Activated CD8-positive, alpha-beta memory T cell treated with anti-CD3 and anti-CD28 coated beads for 4 hours (primary cell): ENCODE measurements around the gene ANKRD28.
A peak's percentile ranks its signal among the peaks of the same experiment; 100 is the strongest.

Experiments
- DNase-seq, 2 donors: peaks; one replicate each; pipeline ENCODE4 v3.0.0-alpha.2; 2020; ENCODE audit warnings: low read depth in 2 of 2

ANKRD28 gene

GRCh38 chr3:15665510-15666150 is 132.1 kb downstream of the ANKRD28 start:
- DNase-seq, result no peak

DNA sequence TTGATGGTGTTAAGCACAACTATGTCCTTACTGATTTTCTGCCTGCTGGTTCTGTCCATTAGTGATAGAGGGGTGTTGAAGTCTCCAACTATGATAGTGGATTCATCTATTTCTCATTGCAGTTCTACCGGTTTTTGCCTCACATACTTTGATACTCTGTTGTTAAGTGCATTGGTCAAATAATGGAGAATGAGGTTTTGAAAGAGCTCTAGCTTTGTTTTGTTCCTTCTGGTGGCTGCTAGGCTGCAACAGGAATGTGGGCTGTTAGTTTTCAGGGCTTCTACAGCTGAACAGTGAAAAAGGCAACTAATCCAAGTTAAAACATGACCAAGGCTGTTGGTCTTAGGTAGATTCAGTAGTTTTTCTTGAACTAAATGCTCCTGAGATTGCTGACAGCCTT is 133.6 kb downstream of the ANKRD28 start:
- no peak for DNase-seq

- DNase-seq, result no peak
Observed at GRCh38 chr3:15660055-15660935, 137.5 kb downstream of the ANKRD28 start.

- no peak for DNase-seq
Observed at GRCh38 chr3:15659254-15659975, 138.4 kb downstream of the ANKRD28 start.

DNA sequence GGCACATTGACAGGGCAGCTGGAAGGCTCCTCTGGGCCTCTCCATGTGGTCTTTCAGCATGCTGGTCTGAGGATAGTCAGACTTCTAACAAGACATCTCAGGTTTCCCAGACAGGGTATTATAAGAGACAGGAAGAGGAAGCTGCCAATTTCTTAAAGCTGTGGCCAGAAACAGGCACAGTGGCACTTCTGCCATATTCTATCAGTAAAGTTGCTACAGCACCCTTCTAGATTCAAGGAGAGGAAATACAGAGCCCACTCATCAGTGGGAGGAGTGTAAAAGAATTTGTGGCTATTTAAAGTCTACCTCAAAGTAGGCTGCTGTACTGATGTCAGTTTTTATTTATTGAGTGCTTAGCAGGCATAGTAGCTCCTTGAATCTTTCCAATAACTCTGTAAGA is 140.8 kb downstream of the ANKRD28 start:
- no peak for DNase-seq

- DNase-seq, result no peak
Observed at GRCh38 chr3:15656342-15656741, 141.4 kb downstream of the ANKRD28 start.

DNA sequence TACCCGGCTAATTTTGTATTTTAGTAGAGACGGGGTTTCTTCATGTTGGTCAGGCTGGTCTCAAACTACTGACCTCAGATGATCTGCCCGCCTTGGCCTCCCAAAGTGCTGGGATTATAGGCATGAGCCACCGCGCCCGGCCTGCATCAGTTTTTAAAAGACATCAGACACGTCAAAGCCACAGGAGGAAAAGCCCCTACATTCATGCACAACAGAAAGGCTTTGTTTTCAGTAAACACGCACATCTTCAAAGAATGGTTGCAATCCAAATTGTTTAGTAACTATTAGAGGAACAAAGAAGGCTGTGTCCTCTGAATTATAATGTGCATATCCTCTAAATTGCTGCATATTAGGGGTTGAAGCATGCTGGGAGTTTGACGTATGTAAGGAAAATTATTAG is 142.9 kb downstream of the ANKRD28 start:
- DNase-seq, result no peak

DNA sequence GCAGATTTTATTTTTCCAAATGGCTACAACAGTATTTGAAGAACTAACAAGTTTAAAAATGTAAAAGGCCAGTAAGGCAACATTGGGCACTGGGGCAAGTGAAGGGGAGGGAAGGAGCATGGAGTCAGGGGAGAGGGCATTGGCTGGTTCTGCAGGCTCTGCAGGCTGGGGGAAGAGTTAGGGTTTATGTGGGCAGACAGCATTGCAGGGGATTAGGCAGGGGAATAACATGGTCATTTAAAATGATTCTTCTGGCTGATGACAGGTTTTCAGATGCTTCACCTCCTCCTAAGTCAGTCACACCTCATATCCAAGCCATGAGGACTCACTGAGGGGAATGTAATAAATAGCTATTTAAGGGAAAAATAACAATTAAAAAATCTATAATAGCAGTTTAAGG is 143.7 kb downstream of the ANKRD28 start:
- no peak for DNase-seq

GRCh38 chr3:15653321-15653720 is 144.5 kb downstream of the ANKRD28 start:
- no peak for DNase-seq

GRCh38 chr3:15651396-15651795 is 146.4 kb downstream of the ANKRD28 start:
- DNase-seq, result no peak

DNA sequence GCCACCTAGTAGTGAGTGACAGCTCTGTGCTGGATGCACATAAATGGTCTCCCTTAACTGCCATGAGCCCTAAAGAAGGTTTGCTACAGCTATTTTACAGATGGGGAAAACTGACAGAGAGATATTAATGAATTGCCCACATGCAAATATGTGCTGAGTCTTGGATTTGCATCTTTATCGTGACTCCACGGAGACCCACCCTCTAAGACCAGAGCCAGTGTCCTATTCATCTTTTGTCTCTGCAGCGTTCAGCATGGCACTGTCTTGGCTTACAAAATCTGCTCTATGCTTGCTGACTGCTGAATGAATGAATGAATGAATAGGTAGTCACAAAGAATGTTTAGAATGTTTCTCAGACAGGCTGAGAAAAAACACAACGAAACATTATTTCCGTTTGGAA is 147.9 kb downstream of the ANKRD28 start:
- no peak for DNase-seq

DNA sequence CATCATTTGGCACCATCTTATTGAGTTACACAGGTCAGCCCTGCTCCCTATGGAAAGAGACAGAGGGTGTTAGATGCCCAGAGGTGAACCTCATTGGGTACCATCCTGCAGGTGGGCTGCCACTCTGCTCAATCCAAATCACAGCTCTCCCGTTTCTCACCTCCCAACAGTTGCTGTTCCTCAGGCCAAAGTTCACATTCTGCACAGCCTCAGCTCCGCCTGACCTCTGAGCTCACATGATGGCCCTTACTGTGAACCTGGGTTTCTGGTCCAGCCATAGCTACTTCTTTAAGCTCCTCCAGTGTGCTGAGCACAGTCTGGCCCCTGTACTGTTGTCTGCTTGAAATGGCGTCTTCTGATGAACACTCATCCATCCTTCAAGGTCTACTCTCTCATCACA is 148.4 kb downstream of the ANKRD28 start:
- no peak for DNase-seq

DNA sequence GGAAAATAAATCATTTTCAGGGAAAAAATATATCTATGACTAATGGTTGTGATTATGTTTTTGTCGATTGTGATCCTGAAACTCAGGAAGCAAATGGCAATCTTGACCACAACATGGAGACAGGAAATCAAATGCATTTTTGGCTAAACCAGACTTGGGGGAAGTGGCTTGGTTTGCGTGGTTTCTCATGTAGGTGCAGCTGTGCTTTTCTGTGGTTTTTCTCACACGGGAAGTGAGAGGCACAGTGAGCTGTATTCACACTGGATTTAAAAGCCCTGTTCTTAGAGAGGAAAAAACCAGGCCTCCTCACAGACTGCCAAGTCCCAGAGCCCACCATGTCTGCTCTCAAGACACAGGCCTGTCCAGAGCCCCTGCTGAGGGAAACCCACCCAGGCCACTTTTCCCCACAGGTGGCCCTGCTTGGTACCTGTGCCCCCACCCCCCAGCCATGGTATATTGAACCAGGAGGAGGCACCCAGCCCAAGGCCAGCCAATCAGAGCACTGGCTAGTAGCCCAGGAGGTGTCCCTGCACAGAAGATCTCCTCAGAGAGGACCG is 150.1 kb downstream of the ANKRD28 start:
- peak; percentile 30 to 31 for DNase-seq

GRCh38 chr3:15646851-15647511 is 150.8 kb downstream of the ANKRD28 start:
- DNase-seq, result no peak

GRCh38 chr3:15645740-15646501 is 151.9 kb downstream of the ANKRD28 start:
- no peak for DNase-seq

DNA sequence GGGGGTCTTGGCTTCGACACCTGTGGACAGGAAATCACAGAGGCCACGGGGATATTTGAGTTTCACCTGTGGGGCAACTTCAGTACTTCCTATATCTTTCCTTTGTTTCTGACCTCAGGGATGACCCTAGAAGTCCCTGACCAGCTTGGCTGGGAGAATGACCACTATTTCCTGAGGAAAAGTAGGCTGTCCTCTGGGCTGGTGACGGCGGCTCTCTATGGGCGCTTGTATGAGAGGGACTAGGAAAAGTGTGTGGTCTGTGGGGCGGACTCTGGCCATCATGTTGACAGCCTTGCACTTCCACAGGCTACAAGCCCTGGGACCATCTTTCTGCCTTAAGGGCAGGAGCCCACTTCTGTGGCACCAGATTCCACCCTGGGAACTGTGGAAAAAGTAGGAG is 152.5 kb downstream of the ANKRD28 start:
- no peak for DNase-seq

DNA sequence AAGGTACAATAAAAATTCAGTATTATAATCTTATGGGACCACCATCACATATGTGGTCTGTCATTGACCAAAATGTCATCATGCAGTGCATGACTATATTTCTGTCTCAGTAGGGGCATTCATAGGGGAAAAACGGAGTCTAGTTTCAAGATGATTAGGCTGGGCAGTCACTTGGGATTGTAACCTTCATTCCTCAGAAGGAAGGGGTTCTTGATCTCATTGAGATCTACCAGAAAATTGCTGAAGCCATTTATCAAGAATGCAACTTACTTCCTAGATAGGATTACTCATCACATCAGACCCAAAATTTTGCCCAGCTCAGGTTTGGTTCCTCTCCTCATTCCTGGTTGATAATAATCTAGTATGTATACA is 158.9 kb downstream of the ANKRD28 start:
- DNase-seq, result no peak

- DNase-seq, result no peak
Observed at GRCh38 chr3:15638193-15638890, 159.4 kb downstream of the ANKRD28 start.

- no peak for DNase-seq
Observed at GRCh38 chr3:15637131-15637951, 160.4 kb downstream of the ANKRD28 start.
